DOHH2 (cell line): Measurements from ENCODE around the gene DCBLD2.

Experiments used
- EZH2phosphoT487 ChIP-seq: fragments of 200-600 bp; sonication (generic); IDR thresholded peaks from 2 replicates; pipeline ENCODE4 v1.6.1; 2017; ENCODE audit warnings: borderline replicate concordance, mild to moderate bottlenecking, antibody characterized with exemption, low read length, moderate library complexity, mixed read lengths
- TF ChIP-seq, protein P1 (sequence below): fragments of 200-600 bp; sonication (generic); IDR thresholded peaks from one replicate; pipeline ENCODE4 v1.5.1; 2014; ENCODE audit warnings: antibody characterized with exemption, mild to moderate bottlenecking, low read depth, low read length; ENCODE audit not compliant: poor library complexity, severe bottlenecking

DNA sequence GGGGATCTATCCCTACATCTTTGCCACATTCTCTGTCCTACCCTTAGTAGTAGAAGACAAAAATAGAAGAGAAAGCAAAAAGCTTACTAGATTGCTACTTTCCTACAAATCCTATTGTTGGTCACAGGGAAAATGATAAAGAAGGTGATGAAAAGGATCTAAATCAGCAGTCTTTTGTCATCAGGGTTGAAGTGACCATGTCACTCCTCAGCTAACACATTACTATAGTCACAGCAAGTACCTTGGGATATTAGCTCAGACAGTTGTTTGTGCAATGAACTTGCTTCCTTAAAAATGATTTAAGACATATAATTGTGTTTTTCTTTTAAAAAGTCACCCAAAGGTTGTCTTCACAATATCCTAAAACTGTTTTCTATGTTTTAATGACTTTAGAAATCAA, 132.0 kb downstream of the DCBLD2 start:
- TF ChIP-seq, protein P1, sequence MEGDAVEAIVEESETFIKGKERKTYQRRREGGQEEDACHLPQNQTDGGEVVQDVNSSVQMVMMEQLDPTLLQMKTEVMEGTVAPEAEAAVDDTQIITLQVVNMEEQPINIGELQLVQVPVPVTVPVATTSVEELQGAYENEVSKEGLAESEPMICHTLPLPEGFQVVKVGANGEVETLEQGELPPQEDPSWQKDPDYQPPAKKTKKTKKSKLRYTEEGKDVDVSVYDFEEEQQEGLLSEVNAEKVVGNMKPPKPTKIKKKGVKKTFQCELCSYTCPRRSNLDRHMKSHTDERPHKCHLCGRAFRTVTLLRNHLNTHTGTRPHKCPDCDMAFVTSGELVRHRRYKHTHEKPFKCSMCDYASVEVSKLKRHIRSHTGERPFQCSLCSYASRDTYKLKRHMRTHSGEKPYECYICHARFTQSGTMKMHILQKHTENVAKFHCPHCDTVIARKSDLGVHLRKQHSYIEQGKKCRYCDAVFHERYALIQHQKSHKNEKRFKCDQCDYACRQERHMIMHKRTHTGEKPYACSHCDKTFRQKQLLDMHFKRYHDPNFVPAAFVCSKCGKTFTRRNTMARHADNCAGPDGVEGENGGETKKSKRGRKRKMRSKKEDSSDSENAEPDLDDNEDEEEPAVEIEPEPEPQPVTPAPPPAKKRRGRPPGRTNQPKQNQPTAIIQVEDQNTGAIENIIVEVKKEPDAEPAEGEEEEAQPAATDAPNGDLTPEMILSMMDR, result no peak
- TF ChIP-seq EZH2phosphoT487, result no peak
